GM04503 (cell line): ENCODE measurements around the gene NUAK1.

Experiments
- DNase-seq: peaks from one replicate; pipeline ENCODE4 v3.0.0-alpha.2; 2012; ENCODE audit warnings: low read depth

The NUAK1 gene

DNA sequence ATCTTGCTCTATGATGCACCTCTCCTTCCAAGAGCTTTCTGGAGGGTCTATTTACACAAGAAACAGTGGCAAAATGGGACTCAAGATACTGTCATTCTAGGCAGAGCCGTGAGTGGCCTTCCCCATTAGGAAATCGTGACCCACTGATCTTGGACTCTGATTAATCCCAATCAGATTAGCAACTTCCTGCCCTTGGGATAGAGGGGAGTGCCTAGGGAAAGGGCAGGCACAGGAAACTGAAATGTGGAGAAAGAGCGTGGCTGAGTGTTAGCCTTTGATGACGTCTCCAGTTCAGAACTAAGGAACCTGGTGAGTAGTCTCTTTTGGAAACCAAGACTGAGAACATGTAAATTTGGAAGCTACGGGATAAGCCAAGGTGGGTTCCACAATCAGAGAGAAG lies 76.1 kb downstream of the NUAK1 start:
- no peak for DNase-seq

DNA sequence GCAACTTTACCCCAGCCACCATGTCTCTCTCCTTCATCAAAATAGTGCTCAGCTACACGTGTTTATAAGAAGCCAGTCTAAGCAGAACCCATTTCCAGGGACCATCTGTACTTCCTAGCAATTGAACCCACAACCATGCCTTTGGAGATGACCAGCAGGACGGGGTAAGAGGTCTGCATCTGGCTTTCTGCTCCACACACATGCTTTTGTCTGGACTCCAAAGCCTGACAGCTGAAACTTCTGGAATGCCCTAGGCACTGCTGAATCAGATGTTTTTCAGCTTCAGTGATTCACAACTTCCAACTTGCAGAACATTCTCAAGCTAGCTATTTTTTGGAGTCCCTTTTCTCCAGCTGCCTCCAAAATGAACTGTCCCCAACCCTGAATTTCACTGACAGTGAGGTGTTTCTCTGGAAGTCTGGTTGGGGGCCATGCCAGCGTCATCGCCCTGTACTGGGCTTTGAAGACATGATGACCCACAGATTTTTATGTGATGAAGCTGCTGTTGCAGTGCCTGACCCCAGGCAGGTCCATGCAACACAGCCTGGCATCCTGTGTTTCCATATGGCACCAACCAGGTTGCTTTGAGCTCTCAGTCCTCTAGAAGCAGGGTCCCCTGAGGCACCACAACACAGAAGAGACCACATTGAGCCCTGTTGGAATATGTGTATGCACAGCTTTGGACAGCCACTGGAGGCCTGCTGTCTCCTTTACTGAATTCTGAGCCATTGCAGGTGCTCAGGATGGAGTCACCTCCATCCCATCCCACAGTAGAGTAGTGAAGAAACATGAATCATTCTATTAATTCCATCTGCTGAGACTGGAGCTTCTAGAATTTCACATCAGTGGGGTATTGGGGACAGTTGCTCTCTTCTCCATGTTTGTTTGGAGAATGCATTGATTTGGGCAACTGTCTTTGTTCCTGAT lies 80.2 kb downstream of the NUAK1 start:
- DNase-seq: no peak

DNA sequence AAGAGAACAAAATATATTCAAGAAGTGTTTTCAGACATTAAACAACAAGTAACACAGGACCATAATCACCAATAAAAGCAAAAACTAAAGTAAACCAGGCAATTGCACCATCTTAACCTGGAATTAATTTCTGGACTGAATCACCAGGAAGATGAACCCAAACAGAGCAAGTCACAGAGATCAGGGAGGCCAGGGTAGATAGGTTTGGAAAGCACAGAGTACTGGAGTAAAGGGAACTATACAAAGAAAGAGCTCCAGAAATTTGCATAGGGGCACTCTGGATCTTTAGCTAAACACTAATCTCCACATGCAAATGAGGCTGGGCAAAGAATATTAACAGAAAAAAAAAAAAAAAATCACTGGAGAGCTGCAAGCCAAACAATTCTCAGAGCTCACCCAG lies 84.7 kb downstream of the NUAK1 start:
- no peak for DNase-seq

GRCh38 chr12:106051853-106052531 lies 86.8 kb downstream of the NUAK1 start:
- no peak for DNase-seq

DNA sequence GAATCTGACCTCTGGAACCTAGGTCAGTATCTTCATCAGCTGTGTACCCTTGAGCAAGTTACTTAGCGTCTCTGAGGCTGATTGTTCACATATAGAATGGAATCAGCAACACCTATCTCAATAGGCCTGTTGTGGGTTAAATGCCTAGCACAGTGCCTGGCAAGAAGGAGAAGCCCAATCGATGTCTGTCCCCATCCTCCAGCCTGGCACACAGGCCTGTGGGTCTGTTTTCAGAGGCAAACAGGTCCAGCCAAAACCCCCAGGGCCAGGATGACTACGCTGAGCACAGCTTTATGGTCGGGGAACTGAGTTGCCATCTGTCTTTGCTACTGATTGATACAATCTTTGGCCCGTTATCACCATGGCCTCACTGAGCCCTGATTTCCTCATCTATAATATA lies 89.2 kb downstream of the NUAK1 start:
- DNase-seq: no peak

DNA sequence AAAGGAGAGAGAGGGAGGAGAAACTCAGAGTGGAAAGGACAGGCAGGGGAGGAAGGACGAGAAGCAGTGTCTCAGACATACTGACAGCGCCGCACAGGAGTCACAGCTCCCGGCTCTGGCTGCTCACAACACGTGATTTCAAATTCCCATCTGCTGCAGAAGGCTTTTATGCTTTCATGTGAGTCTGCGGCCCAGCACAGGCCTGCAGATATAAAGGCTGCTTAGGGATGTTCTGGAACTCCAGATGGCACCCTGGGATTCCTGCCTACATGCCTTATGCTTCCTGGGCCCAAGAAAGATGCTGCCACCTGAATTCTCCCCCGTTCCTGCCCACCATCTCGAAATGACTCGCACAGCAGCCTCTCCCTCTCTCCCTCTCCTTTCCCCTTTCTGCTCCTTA lies 89.6 kb downstream of the NUAK1 start:
- DNase-seq: no peak

GRCh38 chr12:106048676-106049075 lies 90.1 kb downstream of the NUAK1 start:
- DNase-seq: no peak

DNA sequence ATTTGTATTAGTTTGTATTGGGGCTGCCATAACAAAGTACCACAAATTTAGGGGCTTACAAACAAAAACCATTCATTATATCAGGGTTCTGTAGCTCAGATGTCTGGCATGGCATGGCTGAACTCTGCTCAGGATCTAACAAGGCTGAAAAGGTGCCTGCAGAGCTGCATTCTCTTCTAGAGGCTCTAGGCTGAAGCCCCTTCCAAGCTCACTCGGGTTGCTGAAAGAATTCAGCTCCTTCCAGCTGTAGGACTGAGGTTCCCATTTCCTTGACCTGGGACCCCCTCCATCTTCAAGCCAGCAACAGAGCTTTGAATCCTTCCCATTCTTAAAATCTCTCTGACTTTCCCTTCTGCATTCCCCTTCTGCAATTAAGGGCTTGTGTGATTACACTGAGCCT lies 90.7 kb downstream of the NUAK1 start:
- no peak for DNase-seq

GRCh38 chr12:106046947-106047346 lies 91.8 kb downstream of the NUAK1 start:
- no peak for DNase-seq

DNA sequence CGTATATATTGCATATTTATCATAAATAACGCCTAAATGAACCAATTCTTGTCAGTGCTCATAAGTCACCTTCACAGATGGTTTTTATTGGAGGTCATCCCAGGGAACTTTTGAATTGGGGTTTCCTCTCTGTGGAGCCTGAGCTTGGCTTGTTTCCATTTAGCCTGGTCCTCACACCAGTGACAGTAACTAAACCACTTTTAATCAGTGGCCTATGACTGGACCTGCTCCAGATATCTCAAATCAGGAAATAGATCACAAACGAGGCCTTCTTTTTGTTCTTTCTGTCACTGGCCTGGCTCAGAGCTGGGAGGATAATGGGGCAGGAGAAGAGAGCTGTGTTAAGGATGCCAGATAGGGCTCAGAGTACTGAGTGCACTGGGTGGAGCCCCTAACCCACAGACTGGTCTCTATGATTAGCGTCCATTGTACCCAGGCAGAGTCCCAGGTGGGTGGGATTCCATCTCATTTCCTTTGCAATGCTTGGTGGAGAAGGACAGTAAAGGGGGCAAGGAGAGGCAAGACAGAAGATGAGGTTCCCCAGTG lies 92.4 kb downstream of the NUAK1 start:
- DNase-seq: no peak

GRCh38 chr12:106045251-106045674 lies 93.5 kb downstream of the NUAK1 start:
- no peak for DNase-seq

DNA sequence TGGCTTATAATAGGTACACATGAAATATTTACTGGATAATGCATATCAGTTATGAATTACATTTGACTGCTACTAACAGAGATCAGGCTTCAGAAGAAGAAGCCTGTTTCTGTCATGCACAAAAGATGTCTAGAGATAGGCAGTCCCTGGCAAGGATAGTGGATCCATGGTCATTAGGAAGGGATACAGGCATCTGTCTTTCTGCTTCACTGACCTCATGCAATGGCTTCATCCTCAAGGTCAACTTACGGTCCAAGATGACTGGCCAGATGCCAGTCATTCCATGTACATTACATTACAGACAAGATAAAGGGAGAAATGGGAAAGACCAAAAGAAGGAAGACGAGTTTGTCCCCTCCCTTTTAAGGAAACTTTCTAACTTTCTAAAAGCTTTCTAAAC lies 94.0 kb downstream of the NUAK1 start:
- no peak for DNase-seq

GRCh38 chr12:106042037-106042436 lies 96.7 kb downstream of the NUAK1 start:
- no peak for DNase-seq

DNA sequence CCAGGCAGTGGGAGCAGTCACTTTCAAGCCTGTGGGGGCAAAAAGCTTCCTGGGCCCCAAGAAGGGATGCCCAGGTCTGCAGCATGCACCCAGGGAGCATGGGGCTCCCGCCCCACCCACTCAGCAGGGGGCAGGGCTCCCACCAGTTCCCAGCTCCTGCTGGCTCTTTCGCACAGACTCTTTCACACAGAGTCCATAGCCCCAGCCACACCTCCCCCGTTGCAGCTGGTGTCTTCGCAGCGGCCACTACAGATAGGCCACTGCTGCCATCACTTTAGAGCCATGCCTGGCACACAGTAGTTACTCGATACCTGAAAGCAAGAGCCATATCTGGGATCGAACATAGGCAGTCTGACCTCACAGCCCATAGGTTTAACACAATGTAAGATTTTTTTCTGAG lies 98.2 kb downstream of the NUAK1 start:
- no peak for DNase-seq

- no peak for DNase-seq
These were observed 98.9 kb downstream of the NUAK1 start for GRCh38 chr12:106039646-106040404.

- DNase-seq: no peak
These were observed 99.5 kb downstream of the NUAK1 start for GRCh38 chr12:106039242-106039641.

- no peak for DNase-seq
These were observed 101.0 kb downstream of the NUAK1 start for GRCh38 chr12:106037524-106038298.

DNA sequence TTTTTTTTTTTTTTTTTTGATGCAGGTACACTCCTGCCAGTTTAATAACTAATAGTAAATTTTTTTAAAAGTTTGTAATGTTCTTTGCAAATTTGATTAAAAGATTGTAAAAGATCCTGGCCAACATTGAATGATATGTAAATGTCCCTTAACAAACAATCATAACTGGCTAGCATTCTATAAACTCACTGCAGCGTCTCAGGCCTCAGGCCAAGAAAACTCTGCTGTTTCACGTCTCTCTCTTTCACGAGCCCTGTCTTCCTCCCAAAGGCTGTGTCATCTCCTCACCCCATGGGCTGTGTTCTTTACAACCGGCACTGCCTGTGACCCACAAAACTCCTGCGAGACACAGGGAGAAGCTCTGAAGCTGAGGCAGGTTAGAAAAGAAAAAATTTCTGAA lies 103.3 kb downstream of the NUAK1 start:
- DNase-seq: no peak

- DNase-seq: no peak
These were observed 104.4 kb downstream of the NUAK1 start for GRCh38 chr12:106034316-106034715.

DNA sequence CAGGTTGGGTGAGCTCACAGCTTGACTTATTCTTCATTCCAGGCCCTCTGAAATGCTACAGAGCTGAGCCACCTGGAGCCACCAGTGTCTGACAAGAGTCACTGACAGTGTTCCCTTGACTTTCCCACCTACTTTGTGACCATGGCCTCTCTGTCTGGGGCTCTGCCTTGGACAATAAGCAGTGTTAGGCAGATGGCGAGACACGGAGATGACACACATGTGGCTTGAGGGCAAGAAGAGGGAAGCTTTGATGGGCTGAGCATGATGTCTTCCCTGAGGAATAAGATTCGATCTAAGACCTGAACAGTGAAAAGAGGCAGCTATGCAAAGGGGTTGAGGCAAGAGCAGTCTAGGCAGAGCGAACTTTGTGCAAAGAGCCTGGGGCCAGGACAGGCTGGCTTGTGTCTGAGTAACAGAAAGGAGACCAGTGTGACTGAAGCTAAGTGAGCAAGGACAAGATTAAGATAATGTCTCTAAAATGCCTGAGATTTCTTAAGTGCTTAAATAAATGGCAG lies 105.5 kb downstream of the NUAK1 start:
- DNase-seq: no peak

- no peak for DNase-seq
These were observed 106.2 kb downstream of the NUAK1 start for GRCh38 chr12:106032623-106032925.
